Left renal pelvis (tissue), 4 donors: ENCODE results near the gene FAM114A1. TPM values are rescaled to one million over a fixed set of nuclear protein-coding genes. Genes with fewer than 3 reads are reported as not detected.
"Not testable (repeated sequence)": the region's sequence is repeated elsewhere in the genome, so short reads cannot be mapped to it uniquely, and the experiment has no call there.

Source experiments
- DNase-seq, 4 donors: peaks; one replicate each; pipeline ENCODE4 v3.0.0-alpha.2; 2013; ENCODE audit warnings: low read depth in 4 of 4, low spot score in 3 of 4
- polyA plus RNA-seq, 4 donors: library from polyadenylated mRNA; unstranded; fragments of 120-200 nt; gene quantifications; one replicate each; pipeline ENCODE4 v1.2.1, GENCODE V29; 2013; ENCODE audit not compliant: insufficient read length in 4 of 4

Gene FAM114A1
- polyA plus RNA-seq, 4 donors, result 29.5 to 85.1 (median 38.2) TPM

- no peak for DNase-seq
Observed at GRCh38 chr4:38896940-38897339, 29.3 kb downstream of the FAM114A1 start.

- DNase-seq, result no peak
Observed at GRCh38 chr4:38898245-38898644, 30.6 kb downstream of the FAM114A1 start.

GRCh38 chr4:38902221-38902620 lies 34.6 kb downstream of the FAM114A1 start:
- DNase-seq, result no peak

GRCh38 chr4:38902695-38903094 lies 35.1 kb downstream of the FAM114A1 start:
- no peak for DNase-seq

- no peak for DNase-seq
Observed at GRCh38 chr4:38904090-38904666, 36.6 kb downstream of the FAM114A1 start.

- DNase-seq, result no peak
Observed at GRCh38 chr4:38904682-38905081, 37.1 kb downstream of the FAM114A1 start.

- no peak for DNase-seq
Observed at GRCh38 chr4:38905652-38906385, 38.2 kb downstream of the FAM114A1 start.

GRCh38 chr4:38907696-38908270 lies 40.2 kb downstream of the FAM114A1 start:
- no peak for DNase-seq

- DNase-seq, result no peak
Observed at GRCh38 chr4:38909015-38909414, 41.4 kb downstream of the FAM114A1 start.

GRCh38 chr4:38911257-38911656 lies 43.7 kb downstream of the FAM114A1 start:
- no peak for DNase-seq

- no peak for DNase-seq
Observed at GRCh38 chr4:38914854-38915253, 47.2 kb downstream of the FAM114A1 start.

GRCh38 chr4:38916267-38916666 lies 48.7 kb downstream of the FAM114A1 start:
- DNase-seq, result not testable (repeated sequence)

GRCh38 chr4:38917481-38918025 lies 49.9 kb downstream of the FAM114A1 start:
- no peak for DNase-seq

GRCh38 chr4:38919494-38919893 lies 51.9 kb downstream of the FAM114A1 start:
- no peak for DNase-seq

- DNase-seq, result no peak
Observed at GRCh38 chr4:38920186-38920585, 52.6 kb downstream of the FAM114A1 start.

GRCh38 chr4:38920677-38921076 lies 53.1 kb downstream of the FAM114A1 start:
- no peak for DNase-seq

- no peak for DNase-seq
Observed at GRCh38 chr4:38921151-38921550, 53.5 kb downstream of the FAM114A1 start.

- no peak for DNase-seq
Observed at GRCh38 chr4:38923746-38924145, 56.1 kb downstream of the FAM114A1 start.

GRCh38 chr4:38924353-38924752 lies 56.7 kb downstream of the FAM114A1 start:
- no peak for DNase-seq

GRCh38 chr4:38925492-38926413 lies 58.1 kb downstream of the FAM114A1 start:
- DNase-seq, result no peak

- no peak for DNase-seq
Observed at GRCh38 chr4:38926896-38927295, 59.3 kb downstream of the FAM114A1 start.
